A549 (cell line): Measurements from ENCODE around the gene ABCB8. TPM values are rescaled to one million over a fixed set of nuclear protein-coding genes. Genes with fewer than 3 reads are reported as not detected.

ENCODE experiments used
- ATAC-seq, 2 experiments: fragments of 200-7000 bp in 1 of 2; fragments of >200 bp in 1 of 2; cut with Nextera tagmentation in 1 of 2; cut with Tn5 transposase in 1 of 2; 3 replicates each; pipeline versions ENCODE4 v1.8.0 to v1.9.1; 2018 to 2020; ENCODE audit warnings: mild to moderate bottlenecking in 1 of 2, moderate library complexity in 1 of 2
- CTCF ChIA-PET: fragments of 300-600 bp; sonication (Branson Sonifier 250); formaldehyde crosslinking; extraction: SDS; loops from one replicate; lab custom pipeline; 2021; ENCODE audit warnings: antibody characterized with exemption, inconsistent platforms; lab: Yijun Ruan, JAX
- POLR2A ChIA-PET: fragments of 350-600 bp; formaldehyde crosslinking; extraction: SDS; loops from one replicate; lab custom pipeline; 2021; ENCODE audit warnings: antibody characterized with exemption, inconsistent platforms; lab: Yijun Ruan, JAX
- DNase-seq, 2 experiments: peaks; one replicate each; pipeline versions ENCODE4 v3.0.0 to v3.0.0-alpha.2; 2011 to 2016; ENCODE audit warnings: low read depth in 1 of 2, low spot score in 1 of 2
- FAIRE-seq: peaks from 2 replicates; lab custom pipeline; 2011; peaks lifted over from hg19 to GRCh38; lab: Jason Lieb, UNC
- H3K27ac ChIP-seq, 2 experiments: fragments of >200 bp; sonication (Bioruptor Twin); formaldehyde crosslinking; 3 replicates each; pipeline ENCODE4 v1.5.1; 2016 to 2017
- H3K4me1 ChIP-seq: fragments of >200 bp; sonication (Bioruptor Twin); formaldehyde crosslinking; 3 replicates; pipeline ENCODE4 v1.6.1; 2016
- H3K4me2 ChIP-seq: fragments of >200 bp; sonication (Bioruptor Twin); formaldehyde crosslinking; 3 replicates; pipeline ENCODE4 v1.6.1; 2016
- H3K4me3 ChIP-seq: fragments of >200 bp; sonication (Bioruptor Twin); formaldehyde crosslinking; 3 replicates; pipeline ENCODE4 v1.5.1; 2016
- H3K9me3 ChIP-seq: fragments of >200 bp; sonication (Bioruptor Twin); formaldehyde crosslinking; 3 replicates; pipeline ENCODE4 v1.6.1; 2016
- BHLHE40 ChIP-seq: IDR thresholded peaks from 2 replicates; pipeline ENCODE4 v1.6.1; 2012; ENCODE audit warnings: low read depth, low read length, inconsistent platforms
- CBX2 ChIP-seq: fragments of 200-600 bp; sonication (generic); IDR thresholded peaks from 2 replicates; pipeline ENCODE4 v1.6.1; 2016; ENCODE audit warnings: low read depth, mild to moderate bottlenecking, borderline replicate concordance
- CEBPB ChIP-seq, 2 experiments: fragments of >200 bp in 1 of 2; sonication (Bioruptor Twin) in 1 of 2; formaldehyde crosslinking in 1 of 2; IDR thresholded peaks; 2 replicates each; pipeline ENCODE4 v1.6.1; 2012 to 2016
- CHD4 ChIP-seq: fragments of 200-600 bp; sonication (generic); IDR thresholded peaks from 2 replicates; pipeline ENCODE4 v1.6.1; 2016; ENCODE audit warnings: antibody characterized with exemption, mild to moderate bottlenecking, borderline replicate concordance
- EHF ChIP-seq: fragments of 250-450 bp; sonication (Bioruptor Pico); IDR thresholded peaks from 2 replicates; pipeline ENCODE4 v1.5.0; 2020; ENCODE audit warnings: mild to moderate bottlenecking
- EHMT2 ChIP-seq: fragments of 200-600 bp; sonication (generic); IDR thresholded peaks from 2 replicates; pipeline ENCODE4 v1.6.1; 2016; ENCODE audit warnings: antibody characterized with exemption, low read depth, mild to moderate bottlenecking, moderate library complexity
- EP300 ChIP-seq, 2 experiments: fragments of >200 bp; sonication (Bioruptor Twin); formaldehyde crosslinking; IDR thresholded peaks; 2 replicates in 1 of 2; 3 replicates in 1 of 2; pipeline ENCODE4 v1.6.1; 2016 to 2017
- FOSB ChIP-seq: fragments of 250-450 bp; sonication (Bioruptor Pico); IDR thresholded peaks from 2 replicates; pipeline ENCODE4 v1.5.0; 2020; ENCODE audit warnings: mild to moderate bottlenecking, moderate library complexity
- FOSL2 ChIP-seq, 2 experiments: fragments of 450-650 bp in 1 of 2; fragments of >200 bp in 1 of 2; sonication (Bioruptor Twin) in 1 of 2; formaldehyde crosslinking; IDR thresholded peaks; 2 replicates each; pipeline versions ENCODE4 v1.5.0 to v1.6.1; 2016 to 2020; ENCODE audit warnings: mild to moderate bottlenecking in 1 of 2, moderate library complexity in 1 of 2
- FOXS1 ChIP-seq: fragments of 250-450 bp; sonication (Bioruptor Pico); IDR thresholded peaks from 2 replicates; pipeline ENCODE4 v1.5.0; 2020; ENCODE audit warnings: mild to moderate bottlenecking, moderate library complexity
- HDAC2 ChIP-seq: fragments of 200-600 bp; sonication (generic); IDR thresholded peaks from 2 replicates; pipeline ENCODE4 v1.6.1; 2016
- HEYL ChIP-seq: fragments of 250-450 bp; sonication (Bioruptor Pico); IDR thresholded peaks from 2 replicates; pipeline ENCODE4 v1.8.0; 2021; ENCODE audit warnings: mild to moderate bottlenecking, moderate library complexity
- HOXB13 ChIP-seq: fragments of 250-450 bp; sonication (Bioruptor Pico); IDR thresholded peaks from 2 replicates; pipeline ENCODE4 v1.5.0; 2020; ENCODE audit warnings: low read depth, mild to moderate bottlenecking, moderate library complexity
- JUN ChIP-seq, 2 experiments: fragments of >200 bp; sonication (Bioruptor Twin); formaldehyde crosslinking; IDR thresholded peaks; 2 replicates in 1 of 2; 3 replicates in 1 of 2; pipeline ENCODE4 v1.6.1; 2016 to 2017
- JUNB ChIP-seq: fragments of >200 bp; sonication (Bioruptor Twin); formaldehyde crosslinking; IDR thresholded peaks from 2 replicates; pipeline ENCODE4 v1.6.1; 2016
- KDM1A ChIP-seq: fragments of 200-600 bp; sonication (generic); IDR thresholded peaks from 2 replicates; pipeline ENCODE4 v1.6.1; 2016; ENCODE audit warnings: low read depth, mild to moderate bottlenecking
- MAFK ChIP-seq: fragments of 450-650 bp; IDR thresholded peaks from 2 replicates; pipeline ENCODE4 v1.6.1; 2014; ENCODE audit not compliant: partially characterized antibody
- PHF8 ChIP-seq: fragments of 200-600 bp; sonication (generic); IDR thresholded peaks from 2 replicates; pipeline ENCODE4 v1.6.1; 2016; ENCODE audit warnings: low read depth, mild to moderate bottlenecking, antibody characterized with exemption, moderate library complexity, borderline replicate concordance
- RCOR1 ChIP-seq: fragments of 150-350 bp; IDR thresholded peaks from 2 replicates; pipeline ENCODE4 v1.6.1; 2014; ENCODE audit warnings: antibody characterized with exemption, low read length, low read depth
- RFX5 ChIP-seq: fragments of 450-650 bp; IDR thresholded peaks from 2 replicates; pipeline ENCODE4 v1.7.1; 2014; ENCODE audit warnings: antibody characterized with exemption, mild to moderate bottlenecking, moderate library complexity
- RNF2 ChIP-seq: fragments of 200-600 bp; sonication (generic); IDR thresholded peaks from 2 replicates; pipeline ENCODE4 v1.6.1; 2016; ENCODE audit warnings: low read depth, mild to moderate bottlenecking, antibody characterized with exemption, moderate library complexity, borderline replicate concordance
- SMC3 ChIP-seq: fragments of >200 bp; sonication (Bioruptor Twin); formaldehyde crosslinking; IDR thresholded peaks from 3 replicates; pipeline ENCODE4 v1.6.1; 2018; ENCODE audit warnings: inconsistent platforms
- SREBF2 ChIP-seq: fragments of 450-650 bp; IDR thresholded peaks from 2 replicates; pipeline ENCODE4 v1.6.1; 2014; ENCODE audit warnings: mild to moderate bottlenecking, moderate library complexity
- ZC3H11A ChIP-seq: fragments of 450-650 bp; IDR thresholded peaks from 2 replicates; pipeline ENCODE4 v1.6.1; 2014; ENCODE audit warnings: antibody characterized with exemption, mild to moderate bottlenecking
- ZNF302 ChIP-seq: fragments of 250-450 bp; sonication (Bioruptor Pico); IDR thresholded peaks from 2 replicates; pipeline ENCODE4 v1.9.0; 2021; ENCODE audit warnings: inconsistent platforms, mild to moderate bottlenecking, moderate library complexity
- ZSCAN20 ChIP-seq: fragments of 250-450 bp; sonication (Bioruptor Pico); IDR thresholded peaks from 2 replicates; pipeline ENCODE4 v1.8.0; 2022; ENCODE audit warnings: mild to moderate bottlenecking, moderate library complexity
- WGBS: methylation state at CpG from one replicate; pipeline ENCODE4 v1.1.6; 2017; ENCODE audit errors: missing lambda C conversion rate; 5-methylcytosine and 5-hydroxymethylcytosine counted together
- polyA plus RNA-seq, 4 experiments: library from polyadenylated mRNA; depleted of rRNA in 3 of 4; stranded (reverse); fragments of >200 nt; fragmentation: RNase III in 1 of 4; extraction: RNeasy Plus Mini Kit Qiagen cat#74134 plus additional on column Dnase treatment in 1 of 4; gene quantifications; 2 replicates in 3 of 4; 3 replicates in 1 of 4; pipeline ENCODE4 v1.2.3, GENCODE V29; 2011 to 2017
- TF ChIP-seq, protein P1 (sequence below): fragments of 450-650 bp; IDR thresholded peaks from 2 replicates; pipeline ENCODE4 v1.6.1; 2014; ENCODE audit warnings: antibody characterized with exemption
- TF ChIP-seq, protein P2 (sequence below): fragments of 200-600 bp; sonication (generic); IDR thresholded peaks from 2 replicates; pipeline ENCODE4 v1.6.1; 2016; ENCODE audit warnings: antibody characterized with exemption, mild to moderate bottlenecking, moderate library complexity
- TF ChIP-seq, protein P3 (sequence below): fragments of 250-450 bp; sonication (Bioruptor Pico); IDR thresholded peaks from 2 replicates; pipeline ENCODE4 v1.5.0; 2021; ENCODE audit warnings: mild to moderate bottlenecking, moderate library complexity, borderline replicate concordance
- TF ChIP-seq, protein P4 (sequence below): IDR thresholded peaks from 2 replicates; pipeline ENCODE4 v1.6.1; 2012
- TF ChIP-seq, protein P5 (sequence below): fragments of 150-350 bp; IDR thresholded peaks from 2 replicates; pipeline ENCODE4 v1.6.1; 2014; ENCODE audit warnings: low read depth, mild to moderate bottlenecking, low read length

The ABCB8 gene
- polyA plus RNA-seq, 2 of the 4 experiments (the other 2 are of a cell fraction) = 19.6 to 41.1 TPM

DNA sequence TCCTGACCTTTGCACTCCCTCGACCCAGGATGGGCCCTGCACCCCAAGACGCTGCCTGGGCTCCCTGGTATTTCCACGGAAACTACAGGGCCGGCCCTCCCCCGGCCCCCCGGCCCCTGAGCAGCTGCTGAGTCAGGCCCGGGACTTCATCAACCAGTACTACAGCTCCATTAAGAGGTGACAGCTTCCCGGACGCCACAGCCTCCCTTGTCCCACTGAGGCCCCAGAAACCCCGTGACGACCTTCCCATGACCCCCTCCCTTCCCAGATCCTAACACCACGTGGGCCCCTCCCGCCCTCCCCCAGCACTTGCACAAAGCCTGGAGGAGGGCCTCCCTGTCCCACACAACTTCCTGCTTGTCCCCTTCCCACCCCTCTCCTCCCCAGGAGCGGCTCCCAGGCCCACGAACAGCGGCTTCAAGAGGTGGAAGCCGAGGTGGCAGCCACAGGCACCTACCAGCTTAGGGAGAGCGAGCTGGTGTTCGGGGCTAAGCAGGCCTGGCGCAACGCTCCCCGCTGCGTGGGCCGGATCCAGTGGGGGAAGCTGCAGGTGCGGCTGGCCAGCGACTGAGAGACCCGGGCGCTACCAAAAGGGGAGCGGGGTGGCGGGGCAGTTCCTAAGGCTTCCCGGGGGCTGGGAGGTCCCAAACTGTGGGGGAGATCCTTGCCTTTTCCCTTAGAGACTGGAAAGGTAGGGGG, 31.7 kb upstream of the ABCB8 start:
- Histone ChIP-seq H3K4me2 (no peak overlapping the region), H3K4me1 (no peaks in the 10 kb centered on the region), H3K4me3 (no peak overlapping the region), H3K27ac (peak overlapping the region in 1 of 2 experiments; percentile 33; a peak in 1 of 6 replicates), H3K9me3 (peaks cover 4% of the 10 kb centered on the region; the same call in 2 of the 3 replicates)
- POLR2A ChIA-PET = no interaction called here
- DNase-seq (no peak), FAIRE-seq (no peak), ATAC-seq (no peak)
- CTCF ChIA-PET = interaction anchor here (1.0 to 2.0 kb wide), 4 partner anchors 8 to 98 kb away, joined by 3 to 11 read pairs (median 5); no protein-coding TSS in a partner anchor
- WGBS = 83% methylated on average over 20 of the region's 31 CpGs
- TF ChIP-seq MAFK (no peak), HOXB13 (CRISPR knock-in tag) (no peak), HDAC2 (no peak), ZSCAN20 (no peak), EHF (CRISPR knock-in tag) (no peak), SMC3 (no peak), JUNB (no peak), RNF2 (no peak), RFX5 (no peak), FOSB (CRISPR knock-in tag) (no peak), CEBPB (IDR thresholded peaks at IDR 0.05) (no peak), EP300 (IDR thresholded peaks at IDR 0.05) (no peak), CHD4 (no peak), ZC3H11A (no peak), BHLHE40 (no peak), FOSL2 (IDR thresholded peaks at IDR 0.05) (no peak), FOSL2 (CRISPR knock-in tag; IDR thresholded peaks at IDR 0.05) (no peak), SREBF2 (no peak)
- TF ChIP-seq, protein P1, sequence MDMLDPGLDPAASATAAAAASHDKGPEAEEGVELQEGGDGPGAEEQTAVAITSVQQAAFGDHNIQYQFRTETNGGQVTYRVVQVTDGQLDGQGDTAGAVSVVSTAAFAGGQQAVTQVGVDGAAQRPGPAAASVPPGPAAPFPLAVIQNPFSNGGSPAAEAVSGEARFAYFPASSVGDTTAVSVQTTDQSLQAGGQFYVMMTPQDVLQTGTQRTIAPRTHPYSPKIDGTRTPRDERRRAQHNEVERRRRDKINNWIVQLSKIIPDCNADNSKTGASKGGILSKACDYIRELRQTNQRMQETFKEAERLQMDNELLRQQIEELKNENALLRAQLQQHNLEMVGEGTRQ = no peak
- TF ChIP-seq, protein P2, sequence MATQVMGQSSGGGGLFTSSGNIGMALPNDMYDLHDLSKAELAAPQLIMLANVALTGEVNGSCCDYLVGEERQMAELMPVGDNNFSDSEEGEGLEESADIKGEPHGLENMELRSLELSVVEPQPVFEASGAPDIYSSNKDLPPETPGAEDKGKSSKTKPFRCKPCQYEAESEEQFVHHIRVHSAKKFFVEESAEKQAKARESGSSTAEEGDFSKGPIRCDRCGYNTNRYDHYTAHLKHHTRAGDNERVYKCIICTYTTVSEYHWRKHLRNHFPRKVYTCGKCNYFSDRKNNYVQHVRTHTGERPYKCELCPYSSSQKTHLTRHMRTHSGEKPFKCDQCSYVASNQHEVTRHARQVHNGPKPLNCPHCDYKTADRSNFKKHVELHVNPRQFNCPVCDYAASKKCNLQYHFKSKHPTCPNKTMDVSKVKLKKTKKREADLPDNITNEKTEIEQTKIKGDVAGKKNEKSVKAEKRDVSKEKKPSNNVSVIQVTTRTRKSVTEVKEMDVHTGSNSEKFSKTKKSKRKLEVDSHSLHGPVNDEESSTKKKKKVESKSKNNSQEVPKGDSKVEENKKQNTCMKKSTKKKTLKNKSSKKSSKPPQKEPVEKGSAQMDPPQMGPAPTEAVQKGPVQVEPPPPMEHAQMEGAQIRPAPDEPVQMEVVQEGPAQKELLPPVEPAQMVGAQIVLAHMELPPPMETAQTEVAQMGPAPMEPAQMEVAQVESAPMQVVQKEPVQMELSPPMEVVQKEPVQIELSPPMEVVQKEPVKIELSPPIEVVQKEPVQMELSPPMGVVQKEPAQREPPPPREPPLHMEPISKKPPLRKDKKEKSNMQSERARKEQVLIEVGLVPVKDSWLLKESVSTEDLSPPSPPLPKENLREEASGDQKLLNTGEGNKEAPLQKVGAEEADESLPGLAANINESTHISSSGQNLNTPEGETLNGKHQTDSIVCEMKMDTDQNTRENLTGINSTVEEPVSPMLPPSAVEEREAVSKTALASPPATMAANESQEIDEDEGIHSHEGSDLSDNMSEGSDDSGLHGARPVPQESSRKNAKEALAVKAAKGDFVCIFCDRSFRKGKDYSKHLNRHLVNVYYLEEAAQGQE = no peak
- TF ChIP-seq, protein P3, sequence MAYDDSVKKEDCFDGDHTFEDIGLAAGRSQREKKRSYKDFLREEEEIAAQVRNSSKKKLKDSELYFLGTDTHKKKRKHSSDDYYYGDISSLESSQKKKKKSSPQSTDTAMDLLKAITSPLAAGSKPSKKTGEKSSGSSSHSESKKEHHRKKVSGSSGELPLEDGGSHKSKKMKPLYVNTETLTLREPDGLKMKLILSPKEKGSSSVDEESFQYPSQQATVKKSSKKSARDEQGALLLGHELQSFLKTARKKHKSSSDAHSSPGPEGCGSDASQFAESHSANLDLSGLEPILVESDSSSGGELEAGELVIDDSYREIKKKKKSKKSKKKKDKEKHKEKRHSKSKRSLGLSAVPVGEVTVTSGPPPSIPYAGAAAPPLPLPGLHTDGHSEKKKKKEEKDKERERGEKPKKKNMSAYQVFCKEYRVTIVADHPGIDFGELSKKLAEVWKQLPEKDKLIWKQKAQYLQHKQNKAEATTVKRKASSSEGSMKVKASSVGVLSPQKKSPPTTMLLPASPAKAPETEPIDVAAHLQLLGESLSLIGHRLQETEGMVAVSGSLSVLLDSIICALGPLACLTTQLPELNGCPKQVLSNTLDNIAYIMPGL = no peak

DNA sequence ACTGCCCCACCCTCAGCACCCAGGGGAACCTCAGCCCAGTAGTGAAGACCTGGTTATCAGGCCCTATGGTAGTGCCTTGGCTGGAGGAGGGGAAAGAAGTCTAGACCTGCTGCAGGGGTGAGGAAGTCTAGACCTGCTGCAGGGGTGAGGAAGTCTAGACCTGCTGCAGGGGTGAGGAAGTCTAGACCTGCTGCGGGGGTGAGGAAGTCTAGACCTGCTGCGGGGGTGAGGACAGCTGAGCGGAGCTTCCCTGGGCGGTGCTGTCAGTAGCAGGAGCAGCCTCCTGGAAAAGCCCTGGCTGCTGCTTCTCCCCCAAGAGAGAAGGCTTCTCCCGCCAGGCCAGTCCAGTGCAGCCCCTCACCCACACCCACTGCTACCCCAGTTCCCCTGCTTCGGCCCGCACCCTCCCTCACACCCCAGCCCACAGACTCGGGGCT, 31.2 kb upstream of the ABCB8 start:
- ChIA-PET POLR2A (no interaction called here), CTCF (interaction anchor here (1.0 to 2.0 kb wide), 5 partner anchors 8 to 98 kb away, joined by 3 to 11 read pairs (median 5); no protein-coding TSS in a partner anchor)
- WGBS = 89% methylated on average over 5 of the region's 8 CpGs
- Histone ChIP-seq H3K4me1 (no peaks in the 10 kb centered on the region), H3K4me2 (no peak overlapping the region), H3K27ac (no peak overlapping the region; a peak in 1 of 6 replicates), H3K4me3 (no peak overlapping the region), H3K9me3 (no peaks in the 10 kb centered on the region)
- DNase-seq (no peak), FAIRE-seq (no peak), ATAC-seq (no peak)
- TF ChIP-seq EHMT2 (no peak), ZNF302 (CRISPR knock-in tag) (no peak), MAFK (no peak), CBX2 (no peak), SREBF2 (no peak), HEYL (CRISPR knock-in tag) (no peak), FOXS1 (CRISPR knock-in tag) (no peak), PHF8 (no peak), JUN (IDR thresholded peaks at IDR 0.05) (no peak), KDM1A (no peak), RCOR1 (no peak), RNF2 (no peak), HDAC2 (no peak), SMC3 (no peak)
- TF ChIP-seq, protein P4, sequence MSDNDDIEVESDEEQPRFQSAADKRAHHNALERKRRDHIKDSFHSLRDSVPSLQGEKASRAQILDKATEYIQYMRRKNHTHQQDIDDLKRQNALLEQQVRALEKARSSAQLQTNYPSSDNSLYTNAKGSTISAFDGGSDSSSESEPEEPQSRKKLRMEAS = no peak
- TF ChIP-seq, protein P5, sequence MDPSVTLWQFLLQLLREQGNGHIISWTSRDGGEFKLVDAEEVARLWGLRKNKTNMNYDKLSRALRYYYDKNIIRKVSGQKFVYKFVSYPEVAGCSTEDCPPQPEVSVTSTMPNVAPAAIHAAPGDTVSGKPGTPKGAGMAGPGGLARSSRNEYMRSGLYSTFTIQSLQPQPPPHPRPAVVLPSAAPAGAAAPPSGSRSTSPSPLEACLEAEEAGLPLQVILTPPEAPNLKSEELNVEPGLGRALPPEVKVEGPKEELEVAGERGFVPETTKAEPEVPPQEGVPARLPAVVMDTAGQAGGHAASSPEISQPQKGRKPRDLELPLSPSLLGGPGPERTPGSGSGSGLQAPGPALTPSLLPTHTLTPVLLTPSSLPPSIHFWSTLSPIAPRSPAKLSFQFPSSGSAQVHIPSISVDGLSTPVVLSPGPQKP = no peak
